Measurements from ENCODE around the gene SLC25A23. TPM values are rescaled to one million over a fixed set of nuclear protein-coding genes. Genes with fewer than 3 reads are reported as not detected.

The SLC25A23 gene
- total RNA-seq, 1 donor from 2014 or later: 51.7 TPM

DNA sequence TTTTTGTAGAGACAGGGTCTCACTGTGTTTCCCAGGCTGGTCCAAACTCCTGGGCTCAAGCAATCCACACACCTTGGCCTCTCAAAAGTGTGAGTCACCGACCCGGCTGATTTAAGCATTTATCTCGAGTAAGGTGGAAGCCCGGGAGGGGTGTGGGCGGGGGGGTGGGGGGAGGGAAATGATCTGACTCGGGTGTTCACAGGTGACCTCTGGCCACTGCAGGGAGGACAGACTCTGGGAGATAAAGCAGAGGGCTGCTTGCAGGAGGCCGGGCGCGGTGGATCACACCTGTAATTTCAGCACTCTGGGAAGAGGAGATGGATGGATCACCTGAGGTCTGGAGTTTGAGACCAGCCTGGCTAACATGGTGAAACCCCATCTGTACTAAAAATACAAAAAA, 14.1 kb upstream of the SLC25A23 start:
- H3K4me1 Mint-ChIP-seq (ENCODE audit: low read depth): peaks cover 6% of the 10 kb centered on the region
- no peak for DNase-seq (ENCODE audit: low spot score)
- no peaks in the 10 kb centered on the region for H3K9me3 Mint-ChIP-seq (ENCODE audit: low read depth)
- TF ChIP-seq, protein P1, sequence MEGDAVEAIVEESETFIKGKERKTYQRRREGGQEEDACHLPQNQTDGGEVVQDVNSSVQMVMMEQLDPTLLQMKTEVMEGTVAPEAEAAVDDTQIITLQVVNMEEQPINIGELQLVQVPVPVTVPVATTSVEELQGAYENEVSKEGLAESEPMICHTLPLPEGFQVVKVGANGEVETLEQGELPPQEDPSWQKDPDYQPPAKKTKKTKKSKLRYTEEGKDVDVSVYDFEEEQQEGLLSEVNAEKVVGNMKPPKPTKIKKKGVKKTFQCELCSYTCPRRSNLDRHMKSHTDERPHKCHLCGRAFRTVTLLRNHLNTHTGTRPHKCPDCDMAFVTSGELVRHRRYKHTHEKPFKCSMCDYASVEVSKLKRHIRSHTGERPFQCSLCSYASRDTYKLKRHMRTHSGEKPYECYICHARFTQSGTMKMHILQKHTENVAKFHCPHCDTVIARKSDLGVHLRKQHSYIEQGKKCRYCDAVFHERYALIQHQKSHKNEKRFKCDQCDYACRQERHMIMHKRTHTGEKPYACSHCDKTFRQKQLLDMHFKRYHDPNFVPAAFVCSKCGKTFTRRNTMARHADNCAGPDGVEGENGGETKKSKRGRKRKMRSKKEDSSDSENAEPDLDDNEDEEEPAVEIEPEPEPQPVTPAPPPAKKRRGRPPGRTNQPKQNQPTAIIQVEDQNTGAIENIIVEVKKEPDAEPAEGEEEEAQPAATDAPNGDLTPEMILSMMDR (IDR thresholded peaks at IDR 0.05): no peak
- H3K36me3 Mint-ChIP-seq (ENCODE audit: low read depth): no peaks in the 10 kb centered on the region
- H3K4me3 Mint-ChIP-seq (ENCODE audit: unreplicated experiment): no peak overlapping the region
- H3K27me3 Mint-ChIP-seq (ENCODE audit: low read depth): peaks cover 27% of the 10 kb centered on the region
- no peak overlapping the region for H3K27ac Mint-ChIP-seq (ENCODE audit: unreplicated experiment)

DNA sequence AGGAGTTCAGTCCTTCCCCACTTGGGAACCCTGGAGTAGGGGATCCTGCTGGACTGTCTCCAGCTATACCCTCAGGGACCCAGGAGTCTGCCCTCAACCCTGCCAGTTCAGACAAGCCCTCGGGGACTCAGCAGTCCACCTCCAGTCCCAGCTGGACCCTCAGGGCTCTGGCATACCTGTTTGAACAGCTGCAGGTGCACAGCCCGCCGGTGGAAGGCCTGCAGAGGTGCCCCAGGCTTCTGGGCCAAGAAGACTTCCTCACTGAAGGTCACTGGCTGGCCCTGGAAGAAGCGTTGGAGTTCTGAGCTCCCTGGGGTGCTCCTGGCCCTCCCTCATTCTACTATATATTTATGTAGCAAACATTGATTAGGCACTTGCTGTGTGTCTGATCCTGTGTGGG, 13.1 kb upstream of the SLC25A23 start:
- DNase-seq (ENCODE audit: low spot score): no peak
- Mint-ChIP-seq H3K36me3 (ENCODE audit: low read depth) (no peaks in the 10 kb centered on the region), H3K27ac (ENCODE audit: unreplicated experiment) (no peak overlapping the region), H3K9me3 (ENCODE audit: low read depth) (no peaks in the 10 kb centered on the region), H3K27me3 (ENCODE audit: low read depth) (peaks cover 35% of the 10 kb centered on the region), H3K4me1 (ENCODE audit: low read depth) (peaks cover 6% of the 10 kb centered on the region), H3K4me3 (ENCODE audit: unreplicated experiment) (no peak overlapping the region)
- TF ChIP-seq, protein P1 (IDR thresholded peaks at IDR 0.05): no peak

DNA sequence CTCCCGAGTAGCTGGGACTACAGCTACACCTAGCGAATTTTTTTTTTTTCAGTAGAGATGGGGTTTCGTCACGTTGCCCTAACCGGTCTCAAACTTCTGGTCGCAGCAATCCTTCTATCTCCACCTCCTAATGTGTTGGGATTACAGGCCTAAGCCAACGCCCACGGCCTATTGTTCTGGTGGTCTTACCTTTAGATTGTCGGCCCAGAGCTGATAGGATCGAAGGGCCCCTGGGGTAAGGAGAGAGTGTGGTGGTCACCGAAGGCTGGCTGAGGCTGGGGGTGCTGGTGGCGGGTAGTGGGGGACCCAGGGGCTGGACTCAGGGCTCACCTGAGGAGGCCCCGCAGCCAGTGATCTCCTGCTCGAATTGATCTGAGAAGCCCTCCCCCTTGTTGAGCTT, 11.5 kb upstream of the SLC25A23 start:
- Mint-ChIP-seq H3K27me3 (ENCODE audit: low read depth) (peaks cover 45% of the 10 kb centered on the region), H3K4me1 (ENCODE audit: low read depth) (peaks cover 2% of the 10 kb centered on the region), H3K27ac (ENCODE audit: unreplicated experiment) (no peak overlapping the region), H3K9me3 (ENCODE audit: low read depth) (no peaks in the 10 kb centered on the region), H3K36me3 (ENCODE audit: low read depth) (no peaks in the 10 kb centered on the region), H3K4me3 (ENCODE audit: unreplicated experiment) (no peak overlapping the region)
- TF ChIP-seq, protein P1 (IDR thresholded peaks at IDR 0.05): no peak
- no peak for DNase-seq (ENCODE audit: low spot score)

DNA sequence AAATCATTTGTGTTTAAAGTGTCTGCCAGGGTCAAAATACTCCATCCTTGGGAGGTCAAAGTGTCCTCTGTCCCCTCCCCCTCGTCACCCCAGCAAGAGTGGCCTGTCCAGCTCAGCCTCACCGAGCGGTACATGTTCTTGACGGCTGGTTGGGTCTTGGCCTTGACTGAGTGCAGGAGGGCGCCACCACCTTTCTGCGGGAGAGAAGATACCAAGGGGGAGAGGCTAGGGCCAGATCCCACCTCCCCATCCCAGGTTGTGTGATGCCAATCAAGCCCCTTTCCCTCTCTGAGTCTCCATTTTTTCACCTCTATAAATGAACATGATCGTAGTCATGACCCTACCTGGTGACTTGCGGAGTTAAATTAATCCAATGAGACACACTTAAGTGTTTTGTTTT, 10.6 kb upstream of the SLC25A23 start:
- no peaks in the 10 kb centered on the region for H3K4me1 Mint-ChIP-seq (ENCODE audit: low read depth)
- H3K36me3 Mint-ChIP-seq (ENCODE audit: low read depth): no peaks in the 10 kb centered on the region
- DNase-seq (ENCODE audit: low spot score): no peak
- TF ChIP-seq, protein P1 (IDR thresholded peaks at IDR 0.05): no peak
- H3K4me3 Mint-ChIP-seq (ENCODE audit: unreplicated experiment): no peak overlapping the region
- no peaks in the 10 kb centered on the region for H3K9me3 Mint-ChIP-seq (ENCODE audit: low read depth)
- H3K27ac Mint-ChIP-seq (ENCODE audit: unreplicated experiment): no peak overlapping the region
- H3K27me3 Mint-ChIP-seq (ENCODE audit: low read depth): peaks cover 50% of the 10 kb centered on the region

DNA sequence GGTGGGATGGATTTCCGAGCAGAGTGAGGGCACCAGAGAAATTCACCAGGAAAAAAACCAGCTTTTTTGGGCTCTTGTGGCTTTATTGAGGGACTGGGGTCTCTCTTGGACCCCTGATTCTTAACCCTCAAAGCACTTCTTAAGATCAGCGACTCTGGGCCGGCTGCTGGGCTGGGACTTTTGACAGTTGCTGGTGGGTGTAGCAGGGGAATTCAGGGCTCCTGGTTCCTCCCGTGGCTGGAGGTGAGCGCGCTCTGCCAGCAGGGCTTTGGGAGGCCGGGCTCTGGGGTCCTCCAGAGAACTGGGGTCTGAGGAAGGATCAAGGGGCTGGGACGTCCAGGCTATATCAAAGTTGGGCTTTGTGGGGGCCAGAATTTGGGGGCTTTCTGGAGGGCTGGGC, 7.8 kb upstream of the SLC25A23 start:
- Mint-ChIP-seq H3K27me3 (ENCODE audit: low read depth) (peaks cover 56% of the 10 kb centered on the region), H3K27ac (ENCODE audit: unreplicated experiment) (no peak overlapping the region), H3K9me3 (ENCODE audit: low read depth) (no peaks in the 10 kb centered on the region), H3K4me1 (ENCODE audit: low read depth) (peaks cover 4% of the 10 kb centered on the region), H3K36me3 (ENCODE audit: low read depth) (no peaks in the 10 kb centered on the region), H3K4me3 (ENCODE audit: unreplicated experiment) (no peak overlapping the region)
- no peak for DNase-seq (ENCODE audit: low spot score)
- TF ChIP-seq, protein P1 (IDR thresholded peaks at IDR 0.05): no peak

Data from chondrocyte (in vitro differentiated cells).